Breast epithelium (tissue), 4 donors: ENCODE data around the gene MAT2A. TPM values are rescaled to one million over a fixed set of nuclear protein-coding genes. Genes with fewer than 3 reads are reported as not detected.

ENCODE experiments used
- DNase-seq, 2 donors: peaks; one replicate each; pipeline ENCODE4 v3.0.0-alpha.2; 2019; ENCODE audit warnings: low spot score in 2 of 2
- H3K27ac ChIP-seq, 2 donors: fragments of 200-600 bp; sonication (generic) in 1 of 2; one replicate each; pipeline ENCODE4 v1.5.1; 2016 to 2019; ENCODE audit warnings: mild to moderate bottlenecking in 1 of 2
- H3K27me3 ChIP-seq, 2 donors: fragments of 200-600 bp; sonication (generic) in 1 of 2; one replicate each; pipeline versions ENCODE4 v1.5.1 to v1.6.0; 2017 to 2019; ENCODE audit warnings: control low read depth in 1 of 2, mild to moderate bottlenecking in 1 of 2
- H3K36me3 ChIP-seq: fragments of 200-600 bp; one replicate; pipeline ENCODE4 v1.5.1; 2019
- H3K4me1 ChIP-seq, 2 donors: fragments of 200-600 bp; sonication (generic); one replicate each; pipeline ENCODE4 v1.5.1; 2016 to 2019; ENCODE audit warnings: control low read depth in 1 of 2
- H3K4me3 ChIP-seq, 3 donors: fragments of 200-600 bp; sonication (generic); 1 replicate in 2 of 3; 2 replicates in 1 of 3; pipeline ENCODE4 v1.5.1; 2016 to 2019; ENCODE audit warnings: mild to moderate bottlenecking in 3 of 3, moderate library complexity in 2 of 3
- H3K9me3 ChIP-seq, 2 donors: fragments of 200-600 bp; sonication (generic) in 1 of 2; one replicate each; pipeline ENCODE4 v1.5.1; 2016 to 2019; ENCODE audit warnings: control low read depth in 1 of 2
- CTCF ChIP-seq, 3 donors: fragments of 450-650 bp; IDR thresholded peaks; one replicate each; pipeline ENCODE4 v1.5.1; 2016 to 2017; ENCODE audit warnings: antibody characterized with exemption in 3 of 3, mild to moderate bottlenecking in 3 of 3, moderate library complexity in 3 of 3
- POLR2A ChIP-seq: fragments of 450-650 bp; IDR thresholded peaks from one replicate; pipeline ENCODE4 v1.6.1; 2016; ENCODE audit warnings: antibody characterized with exemption, mild to moderate bottlenecking, moderate library complexity
- POLR2AphosphoS5 ChIP-seq, 3 donors: sonication (generic); formaldehyde crosslinking; IDR thresholded peaks; one replicate each; pipeline ENCODE4 v1.6.1; 2017; ENCODE audit warnings: antibody characterized with exemption in 3 of 3
- intact Hi-C: fragments of 100-400 bp; cut with DNase I; formaldehyde crosslinking; loops from one replicate; pipeline ENCODE4 v1.15.1; 2023; ENCODE audit warnings: low total_unique reads
- total RNA-seq, 3 donors: library from RNA; depleted of rRNA; stranded (reverse); fragments of >200 nt; gene quantifications; one replicate each; pipeline ENCODE4 v1.1.0, GENCODE V29; 2016

Gene MAT2A
- total RNA-seq, 3 donors from 2014 or later, result 180 to 263 (median 236) TPM

DNA sequence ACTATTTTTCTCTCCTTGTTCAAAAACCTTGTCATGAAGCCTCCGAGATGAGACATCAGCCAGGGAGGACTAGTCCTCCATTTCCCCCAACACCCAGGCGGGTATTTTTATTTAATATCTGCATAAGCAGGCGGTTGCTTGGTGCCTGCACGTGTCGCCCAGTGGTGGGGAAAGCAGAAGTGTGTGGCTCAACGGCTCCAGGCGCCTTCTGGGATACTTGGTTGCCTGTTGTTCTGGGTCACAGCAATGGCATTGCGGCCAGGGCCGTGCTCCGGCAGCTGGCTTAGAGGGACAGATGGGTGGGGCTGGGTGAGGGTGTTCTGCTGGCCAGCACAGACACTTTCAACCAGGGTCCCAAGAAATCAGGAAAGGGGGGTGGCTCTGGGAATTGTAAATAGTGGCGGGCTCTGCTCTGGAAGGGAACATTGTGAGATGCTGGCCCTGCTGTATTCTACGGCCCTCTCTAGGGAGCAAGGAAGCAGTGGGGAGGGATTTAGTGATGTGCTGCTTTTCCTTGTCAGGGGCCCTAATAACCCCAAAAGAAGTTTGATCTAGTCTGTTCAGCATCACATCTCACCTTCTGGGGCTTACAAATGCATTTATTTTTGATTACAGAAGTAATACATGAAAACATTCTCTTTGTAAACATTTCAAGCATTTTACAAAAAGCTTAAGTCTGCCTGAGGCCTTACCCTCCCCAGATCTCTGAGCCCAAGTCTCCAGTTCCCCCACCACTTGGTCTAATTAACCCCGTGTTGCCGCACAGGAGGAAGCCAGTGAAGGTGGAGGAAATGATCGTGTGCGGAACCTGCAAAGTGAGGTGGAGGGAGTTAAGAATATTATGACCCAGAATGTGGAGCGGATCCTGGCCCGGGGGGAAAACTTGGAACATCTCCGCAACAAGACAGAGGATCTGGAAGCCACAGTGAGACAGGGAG is 39.5 kb downstream of the MAT2A start:
- intact Hi-C loops, result no loop called here
- DNase-seq, result no peak
- Histone ChIP-seq H3K27ac (peak overlapping the region; percentile 92 to 98), H3K4me1 (peaks cover 7 to 14% of the 10 kb centered on the region in 2 donors), H3K36me3 (no peaks in the 10 kb centered on the region), H3K27me3 (no peaks in the 10 kb centered on the region), H3K9me3 (no peaks in the 10 kb centered on the region), H3K4me3 (peak overlapping the region; percentile 31 to 71 (median 59))
- TF ChIP-seq POLR2AphosphoS5 (IDR thresholded peaks at IDR 0.05), result no peak
- TF ChIP-seq POLR2A, result no peak
- no peak for TF ChIP-seq CTCF (IDR thresholded peaks at IDR 0.05)

DNA sequence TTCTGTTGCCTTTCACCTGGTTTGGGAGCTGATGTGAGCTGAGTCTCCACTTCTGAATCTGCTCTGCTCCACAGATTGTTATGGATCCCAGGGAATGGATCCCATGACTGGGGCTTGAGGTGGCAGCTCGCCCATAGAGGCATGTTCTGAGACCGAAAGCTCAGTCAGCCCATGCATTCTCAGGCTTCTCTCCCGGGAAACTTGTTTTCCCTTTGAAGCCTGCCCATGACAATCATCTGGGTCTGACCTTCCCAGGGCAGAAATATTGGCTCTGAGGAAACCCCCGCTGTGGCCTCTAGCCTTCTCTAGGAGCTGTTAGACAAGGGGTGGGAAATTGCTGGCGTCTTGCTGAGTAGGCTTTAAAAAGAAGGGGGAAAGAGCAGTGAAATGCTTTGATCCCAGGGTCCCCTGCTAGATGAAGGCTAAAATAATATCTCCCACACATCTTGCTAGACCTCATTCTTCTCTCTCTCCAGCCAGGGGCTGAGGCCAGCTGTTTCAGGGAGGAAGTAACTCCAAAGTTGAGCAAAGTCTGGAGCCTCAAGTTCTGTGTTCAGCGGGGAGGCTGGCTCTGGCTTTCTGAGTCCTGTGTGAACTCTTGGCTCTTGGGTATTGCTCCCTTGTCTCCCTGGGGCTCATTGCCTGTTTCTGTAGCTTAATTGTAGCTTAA is 40.4 kb downstream of the MAT2A start:
- Histone ChIP-seq H3K27me3 (no peaks in the 10 kb centered on the region), H3K9me3 (no peaks in the 10 kb centered on the region), H3K4me3 (peak overlapping the region in 2 of 3 donors; percentile 59 to 71), H3K36me3 (no peaks in the 10 kb centered on the region), H3K27ac (peak overlapping the region; percentile 92 to 98), H3K4me1 (peaks cover 7 to 14% of the 10 kb centered on the region in 2 donors)
- no peak for DNase-seq
- TF ChIP-seq POLR2AphosphoS5 (IDR thresholded peaks at IDR 0.05), result no peak
- no peak for TF ChIP-seq POLR2A
- no peak for TF ChIP-seq CTCF (IDR thresholded peaks at IDR 0.05)
- intact Hi-C loops, result no loop called here

GRCh38 chr2:85580206-85580605 is 41.2 kb downstream of the MAT2A start:
- Histone ChIP-seq H3K9me3 (no peaks in the 10 kb centered on the region), H3K27me3 (no peaks in the 10 kb centered on the region), H3K36me3 (no peaks in the 10 kb centered on the region), H3K4me1 (peaks cover 7 to 14% of the 10 kb centered on the region in 2 donors), H3K4me3 (no peak overlapping the region), H3K27ac (peak overlapping the region; percentile 92 to 98)
- intact Hi-C loops, result no loop called here
- no peak for DNase-seq
- TF ChIP-seq CTCF (IDR thresholded peaks at IDR 0.05) (no peak), POLR2AphosphoS5 (IDR thresholded peaks at IDR 0.05) (no peak), POLR2A (no peak)

GRCh38 chr2:85582492-85582891 is 43.5 kb downstream of the MAT2A start:
- peaks cover 7 to 17% of the 10 kb centered on the region in 2 donors for H3K4me1 ChIP-seq
- no peaks in the 10 kb centered on the region for H3K9me3 ChIP-seq
- H3K27me3 ChIP-seq, result no peaks in the 10 kb centered on the region
- no peaks in the 10 kb centered on the region for H3K36me3 ChIP-seq
- no peak for DNase-seq
- TF ChIP-seq CTCF (IDR thresholded peaks at IDR 0.05) (no peak), POLR2AphosphoS5 (IDR thresholded peaks at IDR 0.05) (no peak), POLR2A (no peak)
- no peak overlapping the region for H3K27ac ChIP-seq
- H3K4me3 ChIP-seq, result no peak overlapping the region
- intact Hi-C loops, result no loop called here
